Vein endothelial cell (primary cell): ENCODE measurements around the gene OR2AG2. TPM values are rescaled to one million over a fixed set of nuclear protein-coding genes. Genes with fewer than 3 reads are reported as not detected.

Experiments used
- total RNA-seq: library from RNA; depleted of rRNA; stranded (reverse); fragments of >200 nt; gene quantifications from 2 replicates; pipeline ENCODE4 v1.2.3, GENCODE V29; 2012

OR2AG2 gene, protein sequence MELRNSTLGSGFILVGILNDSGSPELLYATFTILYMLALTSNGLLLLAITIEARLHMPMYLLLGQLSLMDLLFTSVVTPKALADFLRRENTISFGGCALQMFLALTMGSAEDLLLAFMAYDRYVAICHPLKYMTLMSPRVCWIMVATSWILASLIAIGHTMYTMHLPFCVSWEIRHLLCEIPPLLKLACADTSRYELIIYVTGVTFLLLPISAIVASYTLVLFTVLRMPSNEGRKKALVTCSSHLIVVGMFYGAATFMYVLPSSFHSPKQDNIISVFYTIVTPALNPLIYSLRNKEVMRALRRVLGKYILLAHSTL
- total RNA-seq, result 0.29 and 0.33 TPM in 2 replicates

DNA sequence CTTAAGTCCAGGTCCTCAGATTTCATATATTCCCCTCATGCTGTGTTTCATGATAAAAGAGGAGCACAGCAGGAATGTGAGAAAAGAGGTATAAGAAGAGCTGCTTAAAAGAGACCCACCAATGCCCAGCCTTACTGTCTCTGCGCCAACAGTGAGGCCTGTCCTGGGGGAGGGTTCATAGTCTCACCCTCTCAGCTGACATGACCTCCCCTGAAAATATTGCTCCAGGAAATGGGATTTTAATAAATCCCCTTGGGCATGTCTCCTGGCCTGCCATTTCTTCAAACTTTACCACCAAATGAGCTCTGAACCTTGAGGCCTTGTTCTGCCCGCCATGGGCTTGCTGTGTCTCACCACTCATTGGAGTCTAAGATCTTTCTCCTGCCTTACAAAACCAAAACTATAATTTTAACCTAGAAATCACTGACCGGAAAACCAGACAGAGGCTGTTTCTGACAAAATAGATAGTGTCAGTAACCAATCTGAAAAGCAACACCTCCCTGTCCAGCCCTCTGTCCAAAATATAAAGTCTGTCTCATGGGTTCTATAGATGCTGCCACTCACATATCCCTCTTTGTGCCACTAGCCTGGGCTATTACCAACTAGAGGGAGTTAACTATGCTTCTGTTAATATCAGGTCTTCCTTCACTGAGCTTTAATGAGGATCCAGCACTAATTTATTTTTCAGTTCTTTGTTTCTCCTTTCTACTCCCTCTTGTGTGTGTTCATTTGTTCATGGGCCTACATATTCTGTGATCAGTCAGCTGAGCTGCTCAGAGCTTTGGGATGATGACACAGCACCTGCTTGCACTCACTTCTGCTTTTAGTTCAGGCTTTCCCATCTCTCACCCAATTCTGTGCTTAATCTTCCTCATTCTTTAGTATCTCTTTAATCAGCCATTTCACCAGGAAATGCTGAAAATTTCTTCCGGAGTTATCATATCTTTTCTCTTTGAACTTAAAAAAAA is at the start of gene OR2AG2:
OR2AG2 (minus strand) TSS at position 51 of the 968 bp plus-strand sequence. CDS start 3,019 bp downstream, outside the sequence.

DNA sequence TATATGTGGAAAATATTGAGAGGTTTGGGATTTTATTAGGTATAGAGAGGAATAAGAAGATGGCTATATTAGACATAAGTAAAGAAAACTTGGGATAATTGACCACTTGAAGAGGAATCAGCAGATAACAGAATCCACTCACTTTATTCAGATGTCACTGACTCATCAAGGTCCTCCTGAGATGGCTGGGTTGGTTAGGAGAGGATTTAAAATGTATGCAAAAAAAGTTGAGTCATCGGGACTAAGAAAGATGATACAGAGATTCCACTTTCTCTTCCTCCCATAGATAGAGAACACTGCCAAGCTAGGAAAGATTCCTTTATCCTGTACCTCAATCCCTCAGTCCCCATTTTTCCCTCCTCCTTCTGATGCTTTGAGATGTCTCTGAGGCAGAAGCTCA is 27.6 kb upstream of the OR2AG2 start, which contains the start of gene OR6A2:
OR6A2 (minus strand) TSS at position 288 of the 400 bp plus-strand sequence. CDS start 3,981 bp downstream, outside the sequence.

DNA sequence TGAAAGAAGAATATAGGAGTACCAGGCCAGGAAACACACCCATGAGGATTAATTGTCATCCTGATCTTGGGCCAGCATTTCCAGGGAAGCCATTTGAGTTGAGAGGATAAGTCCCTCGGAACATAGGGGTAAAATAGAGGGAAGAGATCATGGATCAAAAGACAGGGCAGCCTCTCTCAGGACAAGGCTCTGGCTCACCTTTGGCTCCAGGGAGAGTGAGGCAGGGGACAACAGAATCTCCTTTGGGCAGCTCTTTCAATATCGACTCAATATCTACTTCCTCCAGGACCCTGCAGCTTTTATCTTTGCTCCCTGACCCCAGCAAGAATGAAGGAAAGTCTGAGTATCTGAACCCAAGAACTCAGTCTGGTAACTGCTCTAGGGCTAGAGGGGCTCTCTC is 10.9 kb upstream of the OR2AG2 start, which contains the start of gene OR2AG1:
OR2AG1 (plus strand) TSS at position 301 of the 400 bp plus-strand sequence. CDS start 2,018 bp downstream, outside the sequence.

Other genes with a start within 250 kb of the OR2AG2 start
- gene RRP8, start 168.4 kb downstream of the OR2AG2 start, total RNA-seq, result 11.1 and 18.5 TPM in 2 replicates
- 140 and 155 TPM in 2 replicates for gene ILK, start 168.2 kb downstream of the OR2AG2 start, total RNA-seq
- gene TAF10, start 159.8 kb downstream of the OR2AG2 start, total RNA-seq, result 20.3 and 26.8 TPM in 2 replicates
- 118 and 183 TPM in 2 replicates for gene TPP1, start 152.6 kb downstream of the OR2AG2 start, total RNA-seq
- gene DCHS1, start 116.2 kb downstream of the OR2AG2 start, total RNA-seq, result 58.5 and 108 TPM in 2 replicates
- 56.8 and 60.4 TPM in 2 replicates for gene MRPL17, start 88.6 kb downstream of the OR2AG2 start, total RNA-seq
- gene OR2AG1, start 11.0 kb upstream of the OR2AG2 start, total RNA-seq, result under 0.01 TPM in 1 of 2 replicates, not detected in the other
- gene OR6A2, start 27.7 kb upstream of the OR2AG2 start, total RNA-seq, result 0.33 and 0.38 TPM in 2 replicates
- not detected in 2 replicates for gene OR10A5, start 73.7 kb upstream of the OR2AG2 start, total RNA-seq
- gene OR10A2, start 91.1 kb upstream of the OR2AG2 start, total RNA-seq, result not detected in 2 replicates
- not detected in 2 replicates for gene OR10A4, start 104.6 kb upstream of the OR2AG2 start, total RNA-seq
- 0.48 TPM in 1 of 2 replicates, not detected in the other for gene OR2D2, start 120.5 kb upstream of the OR2AG2 start, total RNA-seq
- not detected in 2 replicates for gene OR2D3, start 149.0 kb upstream of the OR2AG2 start, total RNA-seq
- 2.3 and 4.1 TPM in 2 replicates for gene ZNF215, start 154.4 kb upstream of the OR2AG2 start, total RNA-seq
- gene ZNF214, start 248.4 kb upstream of the OR2AG2 start, total RNA-seq, result 0.76 and 0.98 TPM in 2 replicates
- 0.10 and 0.65 TPM in 2 replicates for gene NLRP14, start 248.5 kb upstream of the OR2AG2 start, total RNA-seq